ENCODE measurements around the gene ATP6V0E1.
A peak's percentile ranks its signal among the peaks of the same experiment; 100 is the strongest.

Gene ATP6V0E1

GRCh38 chr5:173039188-173039587, 55.6 kb downstream of the ATP6V0E1 start:
- TF ChIP-seq, protein P1, sequence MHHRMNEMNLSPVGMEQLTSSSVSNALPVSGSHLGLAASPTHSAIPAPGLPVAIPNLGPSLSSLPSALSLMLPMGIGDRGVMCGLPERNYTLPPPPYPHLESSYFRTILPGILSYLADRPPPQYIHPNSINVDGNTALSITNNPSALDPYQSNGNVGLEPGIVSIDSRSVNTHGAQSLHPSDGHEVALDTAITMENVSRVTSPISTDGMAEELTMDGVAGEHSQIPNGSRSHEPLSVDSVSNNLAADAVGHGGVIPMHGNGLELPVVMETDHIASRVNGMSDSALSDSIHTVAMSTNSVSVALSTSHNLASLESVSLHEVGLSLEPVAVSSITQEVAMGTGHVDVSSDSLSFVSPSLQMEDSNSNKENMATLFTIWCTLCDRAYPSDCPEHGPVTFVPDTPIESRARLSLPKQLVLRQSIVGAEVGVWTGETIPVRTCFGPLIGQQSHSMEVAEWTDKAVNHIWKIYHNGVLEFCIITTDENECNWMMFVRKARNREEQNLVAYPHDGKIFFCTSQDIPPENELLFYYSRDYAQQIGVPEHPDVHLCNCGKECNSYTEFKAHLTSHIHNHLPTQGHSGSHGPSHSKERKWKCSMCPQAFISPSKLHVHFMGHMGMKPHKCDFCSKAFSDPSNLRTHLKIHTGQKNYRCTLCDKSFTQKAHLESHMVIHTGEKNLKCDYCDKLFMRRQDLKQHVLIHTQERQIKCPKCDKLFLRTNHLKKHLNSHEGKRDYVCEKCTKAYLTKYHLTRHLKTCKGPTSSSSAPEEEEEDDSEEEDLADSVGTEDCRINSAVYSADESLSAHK (tag by site-specific recombination; IDR thresholded peaks at IDR 0.05), result no peak
- POLR2A ChIA-PET, result no interaction called here
- H3K4me3 ChIP-seq (ENCODE audit: low read depth, low read length), result no peak overlapping the region
- CTCF ChIA-PET, result interaction anchor here (0.6 to 0.7 kb wide), 2 partner anchors 16 to 102 kb away, joined by 3 read pairs; no protein-coding TSS in a partner anchor
- H3K4me1 ChIP-seq (ENCODE audit: control insufficient read depth, insufficient read depth, low read length), result no peaks in the 10 kb centered on the region
- H3K9me3 ChIP-seq (ENCODE audit: control insufficient read depth, insufficient read depth, low read depth, low read length), result no peaks in the 10 kb centered on the region
- H3K27ac ChIP-seq (ENCODE audit: extremely low read depth, low read depth, low read length), result no peak overlapping the region
- peaks cover 0 to 24% of the 10 kb centered on the region in 2 experiments; a peak in 2 of 3 replicates for H3K36me3 ChIP-seq (ENCODE audit: control insufficient read depth in 2 of 2, insufficient read depth in 1 of 2, low read length in 2 of 2)

- Histone ChIP-seq H3K9me3 (ENCODE audit: control insufficient read depth, insufficient read depth, low read depth, low read length) (no peaks in the 10 kb centered on the region), H3K36me3 (ENCODE audit: control insufficient read depth in 2 of 2, insufficient read depth in 1 of 2, low read length in 2 of 2) (peaks cover 0 to 16% of the 10 kb centered on the region in 2 experiments; a peak in 1 of 3 replicates), H3K4me1 (ENCODE audit: control insufficient read depth, insufficient read depth, low read length) (no peaks in the 10 kb centered on the region), H3K4me3 (ENCODE audit: low read depth, low read length) (no peak overlapping the region), H3K27ac (ENCODE audit: extremely low read depth, low read depth, low read length) (no peak overlapping the region)
- no peak for TF ChIP-seq ZNF549 (tag by site-specific recombination; IDR thresholded peaks at IDR 0.05)
- no peak for TF ChIP-seq ZNF530 (tag by site-specific recombination; IDR thresholded peaks at IDR 0.05; ENCODE audit: low read depth)
- no peak for TF ChIP-seq ZBTB44 (tag by site-specific recombination; IDR thresholded peaks at IDR 0.05)
- no peak for TF ChIP-seq ZNF777 (tag by site-specific recombination; IDR thresholded peaks at IDR 0.05; ENCODE audit: borderline replicate concordance)
- TF ChIP-seq, protein P2, sequence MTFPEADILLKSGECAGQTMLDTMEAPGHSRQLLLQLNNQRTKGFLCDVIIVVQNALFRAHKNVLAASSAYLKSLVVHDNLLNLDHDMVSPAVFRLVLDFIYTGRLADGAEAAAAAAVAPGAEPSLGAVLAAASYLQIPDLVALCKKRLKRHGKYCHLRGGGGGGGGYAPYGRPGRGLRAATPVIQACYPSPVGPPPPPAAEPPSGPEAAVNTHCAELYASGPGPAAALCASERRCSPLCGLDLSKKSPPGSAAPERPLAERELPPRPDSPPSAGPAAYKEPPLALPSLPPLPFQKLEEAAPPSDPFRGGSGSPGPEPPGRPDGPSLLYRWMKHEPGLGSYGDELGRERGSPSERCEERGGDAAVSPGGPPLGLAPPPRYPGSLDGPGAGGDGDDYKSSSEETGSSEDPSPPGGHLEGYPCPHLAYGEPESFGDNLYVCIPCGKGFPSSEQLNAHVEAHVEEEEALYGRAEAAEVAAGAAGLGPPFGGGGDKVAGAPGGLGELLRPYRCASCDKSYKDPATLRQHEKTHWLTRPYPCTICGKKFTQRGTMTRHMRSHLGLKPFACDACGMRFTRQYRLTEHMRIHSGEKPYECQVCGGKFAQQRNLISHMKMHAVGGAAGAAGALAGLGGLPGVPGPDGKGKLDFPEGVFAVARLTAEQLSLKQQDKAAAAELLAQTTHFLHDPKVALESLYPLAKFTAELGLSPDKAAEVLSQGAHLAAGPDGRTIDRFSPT (tag by site-specific recombination; IDR thresholded peaks at IDR 0.05), result no peak
- no peak for TF ChIP-seq ZNF433 (tag by site-specific recombination; IDR thresholded peaks at IDR 0.05; ENCODE audit: low read depth)
- no peak for TF ChIP-seq GFI1B (tag by site-specific recombination; IDR thresholded peaks at IDR 0.05)
- no peak for TF ChIP-seq FEZF1 (tag by site-specific recombination; IDR thresholded peaks at IDR 0.05)
- ChIA-PET POLR2A (no interaction called here), CTCF (interaction anchor here (0.7 kb wide), 1 partner anchor 29 kb away, joined by 3 read pairs; no protein-coding TSS in a partner anchor)
Measured at GRCh38 chr5:173039964-173040363, 56.4 kb downstream of the ATP6V0E1 start.

DNA sequence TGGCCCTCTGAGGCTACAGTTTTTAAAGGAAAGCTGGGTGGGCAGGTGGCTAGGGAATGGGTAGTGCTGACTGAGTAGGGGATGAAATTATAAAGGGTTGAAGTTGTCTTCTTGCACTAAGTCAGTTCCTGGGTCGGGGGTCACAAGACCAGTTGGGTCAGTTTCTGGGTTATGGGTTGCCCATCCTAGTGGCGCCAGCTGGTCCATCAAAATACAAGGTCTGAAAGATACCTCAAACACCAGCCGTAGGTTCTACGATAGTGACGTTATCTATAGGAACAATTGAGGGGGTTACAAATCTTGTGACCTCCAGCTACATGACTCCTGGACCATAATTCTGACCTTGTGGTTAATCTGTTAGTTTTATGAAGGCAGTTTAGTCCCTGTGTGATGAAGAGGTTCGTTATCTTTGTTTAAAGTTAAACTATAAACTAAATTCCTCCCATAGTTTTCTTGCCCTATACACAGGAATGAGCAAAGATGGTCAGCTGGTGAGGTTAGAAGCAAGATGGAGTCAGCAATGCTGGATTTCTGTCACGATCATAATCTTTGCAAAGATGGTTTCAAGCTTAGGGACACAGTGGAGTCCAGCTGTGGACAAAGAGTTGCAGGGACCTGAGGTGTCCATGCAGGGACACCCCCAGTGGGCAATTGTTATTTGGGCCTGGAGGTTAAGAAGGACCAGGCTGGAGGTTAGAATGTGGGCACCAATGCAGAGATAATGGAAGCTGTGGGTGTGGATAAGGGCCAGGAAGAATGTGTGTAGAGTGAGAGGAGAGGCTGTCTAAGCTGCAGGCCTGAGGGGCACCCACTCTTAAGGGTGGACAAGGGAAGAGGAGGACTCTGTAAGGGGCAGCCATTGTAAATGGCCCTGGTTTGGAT, 58.6 kb downstream of the ATP6V0E1 start:
- TF ChIP-seq PRDM1 (tag by site-specific recombination; IDR thresholded peaks at IDR 0.05) (no peak), ZNF571 (tag by site-specific recombination; IDR thresholded peaks at IDR 0.05) (no peak), ZFHX2 (tag by site-specific recombination; conservative IDR thresholded peaks at IDR 0.05) (peak; percentile 36), KLF8 (tag by site-specific recombination; IDR thresholded peaks at IDR 0.05) (no peak), EGR2 (tag by site-specific recombination; IDR thresholded peaks at IDR 0.05; ENCODE audit: low read depth) (peak; percentile 48; the same call in 1 of the 2 replicates), ZNF157 (tag by site-specific recombination; IDR thresholded peaks at IDR 0.05) (no peak)
- Histone ChIP-seq H3K9me3 (ENCODE audit: control insufficient read depth, insufficient read depth, low read depth, low read length) (no peaks in the 10 kb centered on the region), H3K27ac (ENCODE audit: extremely low read depth, low read depth, low read length) (no peak overlapping the region), H3K4me1 (ENCODE audit: control insufficient read depth, insufficient read depth, low read length) (no peaks in the 10 kb centered on the region), H3K36me3 (ENCODE audit: control insufficient read depth in 2 of 2, insufficient read depth in 1 of 2, low read length in 2 of 2) (no peaks in the 10 kb centered on the region), H3K4me3 (ENCODE audit: low read depth, low read length) (no peak overlapping the region)
- ChIA-PET POLR2A (interaction anchor here (0.7 to 1.5 kb wide), 3 partner anchors 8 to 88 kb away, joined by 3 to 4 read pairs (median 3); partner anchors contain the start of gene RPL26L1), CTCF (interaction anchor here (0.6 to 1.1 kb wide), 4 partner anchors 8 to 68 kb away, joined by 3 read pairs; no protein-coding TSS in a partner anchor)

All from HEK293 (cell line).